Upper lobe of left lung (tissue), 4 donors: Measurements from ENCODE around the gene EGFL7.

Source experiments
- CTCF ChIP-seq, 6 experiments: fragments of 450-650 bp in 4 of 6; fragments of 200-600 bp in 2 of 6; sonication (generic) in 2 of 6; IDR thresholded peaks; one replicate each; pipeline ENCODE4 v1.5.1; 2016 to 2019; ENCODE audit warnings: antibody characterized with exemption in 6 of 6
- EP300 ChIP-seq, 4 donors: sonication (generic); formaldehyde crosslinking; IDR thresholded peaks; one replicate each; pipeline ENCODE4 v1.5.1; 2017; ENCODE audit warnings: antibody characterized with exemption in 4 of 4, control low read depth in 2 of 4
- POLR2A ChIP-seq, 4 donors: fragments of 450-650 bp; IDR thresholded peaks; one replicate each; pipeline ENCODE4 v1.5.1; 2016 to 2017; ENCODE audit warnings: antibody characterized with exemption in 4 of 4, mild to moderate bottlenecking in 2 of 4
- POLR2AphosphoS5 ChIP-seq, 2 donors: sonication (generic); formaldehyde crosslinking; IDR thresholded peaks; one replicate each; pipeline ENCODE4 v1.5.1; 2017; ENCODE audit warnings: antibody characterized with exemption in 2 of 2

GRCh38 chr9:136656795-136657611 lies 5.7 kb upstream of the EGFL7 start:
- TF ChIP-seq CTCF (IDR thresholded peaks at IDR 0.05) (no peak), POLR2A (IDR thresholded peaks at IDR 0.05) (no peak), POLR2AphosphoS5 (IDR thresholded peaks at IDR 0.05) (peak in 1 of 2 donors; percentile 9), EP300 (IDR thresholded peaks at IDR 0.05) (no peak)
